ENCODE data around the gene VSTM4. TPM values are rescaled to one million over a fixed set of nuclear protein-coding genes. Genes with fewer than 3 reads are reported as not detected.

Gene VSTM4
- polyA plus RNA-seq, 1 of the 3 experiments (the other 2 are of a cell fraction): 0.39 TPM

- H3K9ac ChIP-seq: no peak overlapping the region
- POLR2A ChIA-PET: no interaction called here
- DNase-seq: no peak
Observed at GRCh38 chr10:49107887-49108267, 7.4 kb downstream of the VSTM4 start.

More at GRCh38 chr10:49107887-49108267, 7.4 kb downstream of the VSTM4 start:
- H3K79me2 ChIP-seq (ENCODE audit: insufficient read depth): no peaks in the 10 kb centered on the region
- 67% methylated on average over 8 of the region's 8 CpGs for WGBS (ENCODE audit: low lambda C conversion rate)
- no peak overlapping the region for H3K27ac ChIP-seq (ENCODE audit: low read depth in 2 of 2, low read length in 1 of 2)
- no peaks in the 10 kb centered on the region for H3K27me3 ChIP-seq (ENCODE audit: insufficient read depth)
- no peaks in the 10 kb centered on the region for H3K9me2 ChIP-seq
- no peaks in the 10 kb centered on the region for H4K20me1 ChIP-seq (ENCODE audit: insufficient read depth)
- TF ChIP-seq GATA2 (CRISPR knock-in tag; IDR thresholded peaks at IDR 0.05): no peak
- TF ChIP-seq ZBTB33 (IDR thresholded peaks at IDR 0.05; ENCODE audit: borderline replicate concordance, low read depth): no peak
- no peak for TF ChIP-seq IRF3 (IDR thresholded peaks at IDR 0.05; ENCODE audit: low read depth, low read length)
- TF ChIP-seq CHD2 (IDR thresholded peaks at IDR 0.05; ENCODE audit: low read length, partially characterized antibody): no peak
- TF ChIP-seq MXI1 (IDR thresholded peaks at IDR 0.05; ENCODE audit: low read depth, low read length): no peak
- no peak for TF ChIP-seq USF2 (IDR thresholded peaks at IDR 0.05; ENCODE audit: borderline replicate concordance, low read depth, low read length)
- TF ChIP-seq SIN3A (IDR thresholded peaks at IDR 0.05; ENCODE audit: borderline replicate concordance, low read depth, low read length): no peak
- TF ChIP-seq RAD21 (IDR thresholded peaks at IDR 0.05; ENCODE audit: low read length): no peak
- TF ChIP-seq YY1 (IDR thresholded peaks at IDR 0.05; ENCODE audit: low read depth): no peak
- TF ChIP-seq REST (IDR thresholded peaks at IDR 0.05; ENCODE audit: low read depth, low read length): no peak
- TF ChIP-seq ELF1 (IDR thresholded peaks at IDR 0.05): no peak
- TF ChIP-seq TCF12 (IDR thresholded peaks at IDR 0.05): no peak
- no peaks in the 10 kb centered on the region for H3K36me3 ChIP-seq (replicated peaks in 1 of 2; ENCODE audit: control insufficient read depth in 1 of 2, insufficient read depth in 2 of 2, low read length in 1 of 2)
- H3K4me1 ChIP-seq (ENCODE audit: control insufficient read depth in 1 of 2, insufficient read depth in 2 of 2, low read depth in 1 of 2, low read length in 1 of 2): peaks cover 0 to 26% of the 10 kb centered on the region in 2 experiments; a peak in 1 of 4 replicates
- H3F3A ChIP-seq (replicated peaks; ENCODE audit: insufficient read depth): no peaks in the 10 kb centered on the region
- H3K4me2 ChIP-seq: no peak overlapping the region
- no peak overlapping the region for H2AFZ ChIP-seq (ENCODE audit: low read depth)
- no peak overlapping the region for H3K4me3 ChIP-seq (ENCODE audit: low read depth in 2 of 2, low read length in 1 of 2)
- H3K9me3 ChIP-seq: no peaks in the 10 kb centered on the region
- CTCF ChIA-PET: no interaction called here
